GM18867 (cell line): ENCODE data around the gene NAV2.
"Not testable (repeated sequence)": the region's sequence is repeated elsewhere in the genome, so short reads cannot be mapped to it uniquely, and the experiment has no call there.

Source experiments
- ATAC-seq: cut with Tn5 transposase; IDR thresholded peaks from one replicate; pipeline ENCODE4 v1.9.1; 2021; ENCODE audit warnings: mild to moderate bottlenecking, moderate library complexity; ENCODE audit not compliant: unreplicated experiment

Gene NAV2

DNA sequence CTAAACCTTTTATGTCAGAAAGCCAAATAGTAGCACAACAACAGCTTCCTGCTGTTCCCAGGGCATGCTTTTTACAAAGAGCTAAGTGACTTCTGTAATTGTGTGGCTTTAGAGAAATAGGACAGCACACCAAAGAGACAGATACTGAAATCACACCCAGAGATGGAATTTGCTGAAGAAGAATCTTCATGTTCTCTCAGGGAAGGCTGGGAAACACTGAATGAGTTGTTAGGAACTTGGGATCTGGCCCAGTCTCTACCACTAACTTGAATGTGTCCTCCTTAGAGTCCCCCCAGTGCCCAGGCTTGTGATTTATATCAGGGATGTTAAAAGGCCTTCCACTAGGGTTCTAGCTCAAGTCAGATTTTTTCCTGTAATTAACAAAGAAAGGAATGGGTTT is 272.5 kb downstream of the NAV2 start:
- ATAC-seq, result no peak

DNA sequence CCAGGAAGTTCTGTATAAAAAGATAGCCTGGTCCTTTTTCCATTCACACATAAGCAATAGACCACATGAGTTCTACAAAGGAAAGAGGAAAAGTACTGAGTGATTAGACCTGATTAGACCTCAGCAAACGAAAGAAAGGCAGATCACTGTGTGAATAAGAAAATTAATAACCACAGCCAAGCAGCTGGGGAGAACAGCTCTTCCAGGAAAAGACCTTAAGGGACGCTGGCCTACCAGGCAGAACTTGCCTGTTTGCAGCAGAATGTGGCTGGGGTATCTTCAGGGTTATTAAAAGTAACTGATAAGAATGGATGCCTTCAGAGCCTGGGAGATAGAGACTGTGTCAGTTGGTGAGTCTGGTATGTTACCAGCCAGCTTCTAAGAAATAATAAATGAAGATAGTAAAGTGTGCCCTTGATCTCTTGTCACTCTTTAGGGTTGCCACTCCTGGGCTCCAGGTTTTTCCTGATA is 274.7 kb downstream of the NAV2 start:
- no peak for ATAC-seq

DNA sequence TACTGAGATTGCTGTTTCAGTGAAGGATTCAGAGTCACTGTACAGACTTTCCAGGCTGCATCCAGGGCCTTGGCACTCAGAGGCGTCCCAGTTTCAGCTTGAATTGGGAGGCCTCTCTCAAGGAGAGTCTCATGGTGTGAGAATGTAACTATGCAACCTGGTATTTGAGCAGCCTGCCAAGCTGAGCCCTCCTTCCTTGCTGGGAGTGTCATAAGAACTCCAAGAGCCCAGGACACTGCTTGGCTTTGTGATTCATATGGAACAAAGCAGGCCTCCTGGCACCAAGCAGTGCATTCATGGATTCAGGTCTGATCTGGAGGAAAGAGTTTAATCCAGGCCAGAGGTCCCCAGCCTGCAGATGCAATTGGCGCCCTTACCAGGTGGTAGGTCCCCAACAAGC is 276.0 kb downstream of the NAV2 start:
- ATAC-seq, result no peak

DNA sequence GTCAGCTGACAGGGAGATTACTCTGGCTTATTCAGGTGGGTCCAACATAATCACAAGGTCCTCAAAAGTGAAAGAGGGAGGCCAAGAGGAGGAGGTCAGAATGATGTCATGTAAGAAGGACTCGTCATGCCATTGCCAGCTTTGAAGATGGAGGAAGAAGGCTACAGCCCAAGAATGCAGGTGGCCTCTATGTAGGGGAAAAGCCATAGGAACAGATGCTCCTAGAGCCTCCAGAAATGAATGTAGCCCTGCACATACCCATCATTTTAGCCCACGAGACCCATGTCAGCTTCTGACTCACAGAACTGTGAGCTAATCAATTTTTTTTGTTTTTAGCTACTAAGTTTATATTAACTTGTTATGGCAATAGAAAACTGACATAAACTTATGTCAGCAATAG is 276.6 kb downstream of the NAV2 start:
- ATAC-seq, result no peak

DNA sequence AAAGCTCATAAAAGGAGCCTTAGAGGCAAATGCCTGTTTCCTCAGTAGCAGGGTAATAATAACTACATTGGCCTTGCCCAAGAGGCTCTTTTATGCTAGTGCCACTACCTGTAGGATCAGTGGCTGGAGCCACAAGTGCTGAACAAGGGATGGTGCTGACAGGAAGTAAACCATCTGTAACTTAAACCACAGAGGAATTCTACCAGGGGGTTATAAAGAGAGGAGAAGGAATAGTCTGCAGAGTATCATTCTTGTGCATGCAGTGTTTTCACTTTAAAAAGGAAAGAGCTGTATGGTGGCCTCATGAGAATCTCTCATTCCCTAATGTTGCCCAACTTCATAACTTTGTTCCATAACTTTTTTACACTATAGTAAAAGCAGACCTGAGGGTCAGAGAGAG is 279.5 kb downstream of the NAV2 start:
- ATAC-seq, result no peak

DNA sequence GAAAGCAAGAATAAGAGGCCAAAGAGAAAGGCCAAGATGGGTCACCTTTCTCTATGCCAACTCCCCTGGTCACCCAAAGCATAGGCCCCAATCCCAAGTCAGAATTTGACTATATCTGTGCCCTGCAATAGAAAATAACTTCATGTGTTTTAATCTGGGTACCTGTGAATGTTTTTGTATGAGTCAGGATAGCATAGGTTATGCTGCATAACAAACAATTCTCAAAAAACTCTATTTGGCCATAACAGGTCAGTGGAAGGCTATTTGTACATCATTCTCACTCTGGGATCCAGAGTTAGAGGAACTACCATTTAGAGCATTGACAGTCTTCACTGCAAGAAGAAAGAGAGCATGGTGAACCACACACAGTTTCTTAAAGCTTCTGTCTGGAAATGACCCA is 280.4 kb downstream of the NAV2 start:
- no peak for ATAC-seq

DNA sequence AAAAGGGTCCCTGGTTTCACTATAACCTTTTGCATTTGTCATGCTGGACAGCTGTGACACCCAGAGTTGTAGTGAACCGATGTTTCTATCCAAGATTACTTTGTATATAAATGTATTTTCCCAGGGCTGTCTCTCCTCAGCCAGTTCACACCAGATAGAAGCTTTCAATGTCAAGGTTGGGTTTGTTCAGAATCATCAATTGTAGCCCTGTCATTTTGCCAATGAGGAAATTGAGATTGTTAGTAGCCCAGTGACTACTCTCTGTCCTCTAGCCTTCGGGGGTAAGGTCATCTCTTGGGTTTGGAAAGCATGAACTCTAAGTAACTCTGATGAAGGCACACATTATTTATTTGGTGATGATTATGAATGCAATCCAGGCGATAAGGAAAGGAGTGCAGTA is 282.0 kb downstream of the NAV2 start:
- no peak for ATAC-seq

DNA sequence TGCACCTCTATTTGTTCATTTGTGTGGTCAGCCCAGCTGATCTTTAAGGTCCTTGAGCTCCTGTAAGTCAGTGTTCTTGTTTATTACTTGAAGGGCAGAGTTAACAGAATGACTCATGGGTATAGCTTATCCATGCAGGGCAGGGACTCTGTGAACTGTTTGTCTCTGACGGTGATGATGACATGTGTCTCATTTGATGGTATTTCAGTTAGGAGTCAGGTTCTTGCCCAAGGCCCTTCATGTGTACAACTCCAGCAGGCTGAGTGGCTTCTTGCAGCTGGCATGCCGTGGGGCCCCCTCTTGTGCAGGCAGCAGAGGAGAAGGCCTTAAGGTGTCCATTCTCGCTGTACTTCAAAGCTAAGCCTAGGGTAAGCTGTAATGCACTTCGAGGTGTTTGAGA is 282.5 kb downstream of the NAV2 start:
- no peak for ATAC-seq

DNA sequence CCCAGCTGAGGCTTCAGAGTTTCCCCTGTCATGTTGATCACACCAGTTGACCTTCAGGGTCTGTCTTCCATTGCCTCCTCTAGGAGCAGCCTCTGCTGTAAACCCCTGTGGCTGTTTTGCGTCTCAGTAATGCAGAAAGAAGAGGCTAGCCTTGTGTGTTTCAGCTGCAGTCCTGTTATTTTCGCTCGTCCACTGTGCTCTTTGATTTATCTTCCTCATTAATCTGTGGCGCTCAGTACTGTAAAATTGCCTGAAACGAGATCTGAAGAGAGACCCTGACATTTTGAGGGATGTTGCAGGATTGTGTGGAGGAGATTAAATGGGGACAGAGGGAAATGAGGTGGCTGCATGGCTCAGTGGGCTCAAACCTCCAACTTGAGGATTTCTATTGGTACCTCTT is 283.9 kb downstream of the NAV2 start:
- ATAC-seq, result no peak

DNA sequence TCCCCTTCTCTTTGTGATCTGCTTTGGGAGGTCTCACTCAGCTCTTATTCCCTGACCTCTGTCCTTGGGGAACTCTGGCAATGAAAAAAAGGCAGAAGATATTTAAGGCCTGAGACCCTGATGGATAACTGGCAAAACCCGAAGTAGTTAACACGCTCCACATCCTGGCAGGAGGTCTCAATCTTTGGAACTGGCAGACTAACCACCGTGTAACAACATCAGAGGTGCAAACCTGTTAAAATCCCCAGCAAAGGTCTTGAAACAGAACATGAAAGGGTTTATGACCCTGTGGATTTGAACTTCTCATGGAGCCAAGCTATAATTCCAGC is 287.3 kb downstream of the NAV2 start:
- no peak for ATAC-seq

DNA sequence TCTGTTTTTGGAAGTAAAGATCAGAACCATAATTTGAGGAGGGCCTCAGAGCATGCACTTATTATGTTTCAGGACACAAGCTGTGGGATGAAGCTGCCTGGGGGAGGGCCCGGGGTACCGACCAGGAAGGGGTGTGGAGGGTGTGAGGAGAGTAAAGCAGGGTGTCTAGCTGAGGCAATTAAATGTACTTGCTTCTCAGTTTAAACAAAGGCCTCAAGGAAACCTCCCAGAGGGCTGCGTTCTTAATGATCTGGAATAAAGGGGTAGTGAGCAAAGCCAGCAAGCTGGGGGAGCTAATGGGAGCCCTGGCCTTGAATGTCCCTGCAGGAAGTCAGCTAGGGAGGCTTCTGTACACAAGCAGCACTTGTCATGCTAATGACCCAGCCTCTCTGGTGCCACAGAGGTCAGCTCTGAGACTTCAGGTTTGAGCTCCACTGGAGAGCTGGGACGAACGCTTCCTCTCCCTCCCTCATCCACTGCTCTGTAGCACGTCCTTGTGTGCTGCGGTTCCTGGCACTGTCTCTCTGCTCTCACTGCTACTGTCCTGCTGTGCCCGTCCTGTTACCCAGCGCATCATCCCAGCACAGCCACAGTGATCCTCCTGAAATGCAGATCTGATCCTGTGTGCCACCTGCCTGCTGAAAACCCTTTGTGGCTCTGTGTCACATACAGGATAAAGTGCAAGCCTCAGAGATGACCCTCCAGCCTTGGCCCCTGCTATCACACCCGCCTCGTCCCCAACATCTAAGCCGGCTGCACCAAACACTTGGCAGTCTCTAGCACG is 287.9 kb downstream of the NAV2 start:
- no peak for ATAC-seq

DNA sequence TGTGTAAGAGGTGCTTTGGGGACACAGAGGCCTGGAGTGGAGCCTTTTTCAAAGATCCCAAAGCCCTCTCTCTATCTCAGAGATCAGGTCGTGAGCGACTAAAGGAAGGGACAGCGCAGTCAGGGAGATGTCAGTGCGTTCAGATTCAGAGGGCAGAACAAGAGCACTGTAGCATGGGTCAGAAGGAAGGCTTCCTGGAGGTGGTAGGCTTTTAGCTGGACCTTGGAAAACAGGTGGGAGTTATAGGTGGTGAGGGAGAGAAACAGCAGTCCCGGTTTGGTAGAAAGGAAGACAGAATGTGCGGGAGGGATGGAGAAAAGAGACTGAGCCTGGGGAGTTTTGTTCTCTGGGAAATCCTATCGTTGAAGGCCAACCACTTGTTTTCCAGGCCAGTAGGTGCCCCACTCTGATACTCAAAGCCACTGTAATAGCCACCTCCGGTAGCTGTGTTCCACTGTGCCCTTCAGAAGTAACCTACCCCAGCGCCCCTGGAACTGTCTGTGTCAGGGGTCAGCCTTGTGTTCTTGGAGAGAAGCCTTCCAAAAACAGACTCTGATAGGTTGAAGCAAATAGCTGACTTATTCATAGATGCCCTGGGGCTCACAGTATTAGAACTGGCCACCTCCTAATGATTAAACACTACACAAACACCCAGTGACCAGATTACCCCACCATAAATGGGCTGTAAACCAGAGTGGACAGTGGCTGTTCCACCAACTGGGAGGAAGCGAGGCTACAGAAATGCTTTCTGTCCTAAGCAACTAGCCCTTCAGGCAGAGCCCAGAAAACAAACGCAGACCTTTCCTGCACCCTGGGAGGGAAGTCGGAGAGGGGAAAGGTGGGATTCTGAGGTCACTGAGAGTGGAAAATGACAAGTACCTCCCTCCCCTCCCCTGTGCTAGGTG is 289.9 kb downstream of the NAV2 start:
- no peak for ATAC-seq

DNA sequence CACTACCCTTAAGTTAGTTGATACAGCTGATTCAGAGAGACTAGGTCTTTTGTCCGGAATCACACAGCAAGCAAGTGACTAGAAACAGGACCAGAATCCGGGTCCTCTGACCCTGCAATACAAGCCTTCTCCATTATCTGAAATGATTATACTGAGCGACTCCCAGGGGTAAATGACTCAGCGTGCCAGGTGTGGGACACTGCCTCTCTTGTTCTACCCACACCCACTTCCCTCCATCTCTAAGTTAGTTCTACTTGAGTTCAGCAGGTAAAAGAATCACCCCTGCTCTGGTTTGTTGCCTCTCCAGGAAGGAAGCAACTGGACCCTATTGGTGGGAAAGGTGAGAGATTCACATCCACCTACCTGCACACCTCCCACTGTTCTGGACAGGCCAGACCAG is 290.7 kb downstream of the NAV2 start:
- ATAC-seq, result no peak

DNA sequence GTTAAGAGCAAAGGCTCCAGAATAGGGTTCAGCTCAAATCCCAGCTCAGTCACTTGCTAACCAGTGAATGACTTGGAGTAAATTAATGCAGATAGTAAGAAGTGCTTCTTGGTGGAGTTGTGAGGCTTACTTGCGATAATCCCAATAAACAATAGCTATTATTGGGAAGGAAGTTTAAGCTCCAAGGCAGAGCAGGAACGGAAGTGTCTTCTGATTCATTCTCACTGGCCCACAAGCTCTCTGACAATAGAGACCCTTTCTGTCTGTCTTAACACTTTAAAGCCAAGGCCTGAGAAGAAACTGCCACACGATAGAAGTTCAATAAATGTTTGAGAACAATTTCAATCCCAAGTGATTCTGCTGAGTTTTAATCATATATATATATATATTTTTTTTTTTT is 292.2 kb downstream of the NAV2 start:
- ATAC-seq, result no peak

DNA sequence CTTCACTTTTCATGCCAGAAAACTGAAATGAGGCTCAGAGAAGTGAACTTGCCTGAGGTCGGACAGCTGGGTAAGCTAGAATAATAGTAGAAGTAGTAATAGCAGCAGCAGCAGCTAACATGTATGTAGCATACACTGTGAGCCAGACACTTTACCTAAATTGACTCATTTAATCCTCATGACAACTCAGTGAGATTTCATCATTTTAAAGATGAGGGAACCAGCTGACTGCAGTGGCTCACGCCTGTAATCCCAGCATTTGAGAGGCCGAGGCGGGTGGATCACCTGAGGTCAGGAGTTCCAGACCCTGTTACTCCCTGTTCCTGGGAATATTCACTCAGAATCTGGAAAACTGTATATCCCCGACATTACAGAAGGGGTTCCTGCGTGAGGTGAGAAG is 293.1 kb downstream of the NAV2 start:
- no peak for ATAC-seq

DNA sequence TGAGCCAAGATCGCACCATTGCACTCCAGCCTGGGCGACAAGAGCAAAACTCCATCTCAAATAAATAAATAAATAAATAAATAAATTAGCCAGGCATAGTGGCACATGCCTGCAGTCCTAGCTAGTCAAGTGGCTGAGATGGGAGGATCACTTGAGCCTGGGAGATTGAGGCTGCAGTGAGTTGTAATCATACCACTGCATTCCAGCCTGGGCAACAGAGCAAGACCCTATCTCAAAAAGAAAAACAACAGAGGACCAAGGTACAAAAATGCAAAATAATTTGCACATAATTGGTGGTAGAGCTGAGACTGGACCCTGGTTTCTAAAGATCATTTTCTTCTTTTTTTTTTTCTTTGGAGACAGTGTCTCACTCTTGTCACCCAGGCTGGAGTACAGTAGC is 294.0 kb downstream of the NAV2 start:
- ATAC-seq, result not testable (repeated sequence)

DNA sequence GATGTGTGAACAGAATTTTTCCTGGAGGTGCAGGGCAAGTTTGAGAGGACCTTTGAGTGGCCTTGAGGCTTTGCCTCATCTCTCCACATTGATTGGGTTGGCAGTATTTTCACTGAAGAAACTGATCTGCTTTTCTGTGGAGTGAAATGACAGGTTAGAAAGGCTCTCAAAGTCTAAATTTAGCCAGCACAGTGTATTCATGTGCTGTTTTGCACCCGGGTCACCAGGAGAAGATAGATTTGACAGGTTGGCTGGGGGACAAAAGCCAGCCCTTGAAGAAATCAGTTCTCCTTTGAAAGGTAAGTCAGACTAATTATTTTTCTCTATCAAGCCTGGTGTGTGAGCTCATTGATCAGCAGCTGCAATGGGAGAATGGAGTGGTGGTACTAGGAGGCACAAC is 294.7 kb downstream of the NAV2 start:
- ATAC-seq, result no peak

DNA sequence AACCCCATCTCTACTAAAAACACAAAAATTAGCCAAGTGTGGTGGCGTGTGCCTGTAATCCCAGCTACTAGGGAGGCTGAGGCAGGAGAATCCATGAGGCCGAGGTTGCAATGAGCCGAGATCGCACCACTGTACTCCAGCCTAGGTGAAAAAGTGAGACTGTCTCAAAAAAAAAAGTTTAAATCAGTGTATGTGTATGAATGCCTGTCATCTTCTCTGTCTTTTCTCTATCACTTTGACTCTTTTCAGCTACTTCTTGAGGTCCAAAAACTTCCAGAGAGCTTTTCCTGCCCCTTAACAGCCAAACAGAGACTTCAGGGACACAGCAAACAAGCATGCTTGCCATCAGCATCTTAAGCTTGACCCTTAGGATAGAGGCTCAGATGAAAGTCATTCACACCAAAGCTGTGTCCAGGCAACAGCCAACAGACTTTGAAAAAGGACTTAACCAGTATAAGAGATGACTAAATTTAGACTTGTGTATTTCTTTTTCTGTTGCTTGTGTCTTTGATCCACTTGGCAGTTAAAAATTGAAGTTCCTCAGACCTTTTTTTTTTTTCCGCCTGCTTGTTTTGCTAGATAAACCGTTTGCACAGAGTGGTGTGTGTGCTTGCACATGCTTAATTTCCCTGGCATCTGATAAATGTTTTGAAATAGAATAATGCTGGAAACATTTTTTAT is 295.7 kb downstream of the NAV2 start:
- no peak for ATAC-seq

DNA sequence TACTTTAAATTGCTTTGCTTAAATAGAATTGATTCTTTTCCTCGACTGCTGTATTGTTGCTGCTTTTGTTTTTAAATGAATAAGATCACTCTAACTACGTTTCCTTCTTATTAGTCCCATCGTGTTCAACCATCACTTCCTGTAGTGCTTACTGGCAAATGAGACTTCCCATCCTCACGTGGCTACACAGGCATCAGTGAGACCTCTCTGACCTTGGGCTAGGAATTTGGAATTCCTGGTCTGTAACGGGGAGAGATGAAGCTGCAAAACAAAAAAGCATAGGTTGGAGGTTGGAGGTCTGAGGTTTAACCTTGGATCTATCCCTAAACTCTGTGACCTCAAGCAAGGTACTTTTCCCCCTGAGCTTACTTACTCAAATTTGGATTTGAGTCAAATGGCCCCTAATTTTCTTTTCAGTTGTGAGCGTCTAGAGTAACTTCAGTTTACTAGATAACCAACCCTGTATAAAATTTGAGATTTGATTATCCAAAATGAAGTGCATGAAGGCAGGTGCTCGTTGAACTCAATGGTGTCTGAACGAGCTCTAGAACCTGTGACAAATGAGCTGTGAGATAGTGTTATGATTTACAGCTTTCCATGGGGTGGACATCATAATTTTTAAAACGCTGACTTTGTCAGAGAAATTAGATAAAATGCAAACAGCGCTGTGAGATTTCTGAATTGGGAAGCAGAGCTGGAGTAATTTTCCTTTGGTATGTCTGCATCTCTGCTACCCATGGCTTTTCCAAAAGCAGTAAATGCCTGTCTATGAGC is 296.4 kb downstream of the NAV2 start:
- no peak for ATAC-seq

DNA sequence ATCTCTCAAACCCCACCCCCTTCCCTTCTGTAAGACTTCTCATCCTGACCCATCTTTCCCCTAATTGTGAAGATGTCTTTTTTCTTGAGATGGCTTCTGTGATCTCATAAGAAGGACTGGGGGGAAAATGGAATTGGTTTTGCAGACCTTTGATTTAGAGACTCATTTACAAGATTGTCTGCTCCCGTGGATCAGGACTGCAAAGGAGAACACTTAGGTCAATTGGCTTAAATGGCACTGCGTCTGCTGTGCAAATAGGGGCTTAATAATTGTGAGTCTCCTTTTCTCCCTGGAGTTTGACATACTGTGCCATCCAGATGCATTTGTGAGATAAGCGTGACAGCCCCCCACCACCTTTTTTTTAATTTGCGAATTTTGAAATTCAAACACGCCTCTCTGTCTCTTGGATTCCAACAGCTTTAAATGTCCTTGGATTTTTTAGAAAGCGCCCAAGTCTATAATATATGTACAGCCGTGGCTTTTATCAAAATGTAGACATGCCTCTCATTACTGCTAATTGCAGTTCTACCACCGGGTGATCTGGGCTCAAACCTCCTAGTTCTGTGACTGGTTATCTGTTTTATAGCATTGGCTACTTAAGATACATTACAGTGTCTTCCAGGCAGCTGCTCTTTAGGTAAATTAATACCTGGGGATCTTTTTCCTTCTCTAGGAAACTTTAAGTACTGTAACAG is 297.7 kb downstream of the NAV2 start:
- ATAC-seq, result no peak
